ENCODE data around the gene C9orf152.

C9orf152 gene

DNA sequence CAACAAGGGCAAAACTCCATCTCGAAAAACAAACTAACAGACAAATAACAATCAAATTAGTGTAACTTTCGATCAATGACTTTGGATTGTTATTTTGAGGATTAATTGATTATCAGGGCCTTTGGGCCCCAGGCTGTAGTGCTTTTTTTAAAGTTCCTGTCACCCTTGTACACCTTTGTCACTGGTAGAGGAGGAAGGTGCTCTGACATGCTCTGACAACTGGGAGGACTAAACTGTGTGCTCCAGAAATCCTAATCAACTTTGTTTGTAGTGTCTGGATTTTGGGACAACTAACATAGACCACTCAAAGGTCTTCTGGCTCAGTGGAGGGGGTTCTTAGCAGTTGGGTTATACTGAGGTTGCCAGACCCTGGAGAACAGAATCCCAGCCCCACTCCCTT lies 46.5 kb upstream of the C9orf152 start:
- TF ChIP-seq ZNF565 (CRISPR knock-in tag; conservative IDR thresholded peaks at IDR 0.05; ENCODE audit: low read depth) = no peak
- no peak for TF ChIP-seq ZNF8 (CRISPR knock-in tag; IDR thresholded peaks at IDR 0.05)
- TF ChIP-seq ZFP3 (CRISPR knock-in tag; IDR thresholded peaks at IDR 0.05) = no peak
- TF ChIP-seq GLIS3 (CRISPR knock-in tag; IDR thresholded peaks at IDR 0.05) = no peak
- TF ChIP-seq, protein P1, sequence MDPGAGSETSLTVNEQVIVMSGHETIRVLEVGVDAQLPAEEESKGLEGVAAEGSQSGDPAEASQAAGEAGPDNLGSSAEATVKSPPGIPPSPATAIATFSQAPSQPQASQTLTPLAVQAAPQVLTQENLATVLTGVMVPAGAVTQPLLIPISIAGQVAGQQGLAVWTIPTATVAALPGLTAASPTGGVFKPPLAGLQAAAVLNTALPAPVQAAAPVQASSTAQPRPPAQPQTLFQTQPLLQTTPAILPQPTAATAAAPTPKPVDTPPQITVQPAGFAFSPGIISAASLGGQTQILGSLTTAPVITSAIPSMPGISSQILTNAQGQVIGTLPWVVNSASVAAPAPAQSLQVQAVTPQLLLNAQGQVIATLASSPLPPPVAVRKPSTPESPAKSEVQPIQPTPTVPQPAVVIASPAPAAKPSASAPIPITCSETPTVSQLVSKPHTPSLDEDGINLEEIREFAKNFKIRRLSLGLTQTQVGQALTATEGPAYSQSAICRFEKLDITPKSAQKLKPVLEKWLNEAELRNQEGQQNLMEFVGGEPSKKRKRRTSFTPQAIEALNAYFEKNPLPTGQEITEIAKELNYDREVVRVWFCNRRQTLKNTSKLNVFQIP (CRISPR knock-in tag; IDR thresholded peaks at IDR 0.05; ENCODE audit: borderline replicate concordance, low read depth) = no peak
- TF ChIP-seq, protein P2, sequence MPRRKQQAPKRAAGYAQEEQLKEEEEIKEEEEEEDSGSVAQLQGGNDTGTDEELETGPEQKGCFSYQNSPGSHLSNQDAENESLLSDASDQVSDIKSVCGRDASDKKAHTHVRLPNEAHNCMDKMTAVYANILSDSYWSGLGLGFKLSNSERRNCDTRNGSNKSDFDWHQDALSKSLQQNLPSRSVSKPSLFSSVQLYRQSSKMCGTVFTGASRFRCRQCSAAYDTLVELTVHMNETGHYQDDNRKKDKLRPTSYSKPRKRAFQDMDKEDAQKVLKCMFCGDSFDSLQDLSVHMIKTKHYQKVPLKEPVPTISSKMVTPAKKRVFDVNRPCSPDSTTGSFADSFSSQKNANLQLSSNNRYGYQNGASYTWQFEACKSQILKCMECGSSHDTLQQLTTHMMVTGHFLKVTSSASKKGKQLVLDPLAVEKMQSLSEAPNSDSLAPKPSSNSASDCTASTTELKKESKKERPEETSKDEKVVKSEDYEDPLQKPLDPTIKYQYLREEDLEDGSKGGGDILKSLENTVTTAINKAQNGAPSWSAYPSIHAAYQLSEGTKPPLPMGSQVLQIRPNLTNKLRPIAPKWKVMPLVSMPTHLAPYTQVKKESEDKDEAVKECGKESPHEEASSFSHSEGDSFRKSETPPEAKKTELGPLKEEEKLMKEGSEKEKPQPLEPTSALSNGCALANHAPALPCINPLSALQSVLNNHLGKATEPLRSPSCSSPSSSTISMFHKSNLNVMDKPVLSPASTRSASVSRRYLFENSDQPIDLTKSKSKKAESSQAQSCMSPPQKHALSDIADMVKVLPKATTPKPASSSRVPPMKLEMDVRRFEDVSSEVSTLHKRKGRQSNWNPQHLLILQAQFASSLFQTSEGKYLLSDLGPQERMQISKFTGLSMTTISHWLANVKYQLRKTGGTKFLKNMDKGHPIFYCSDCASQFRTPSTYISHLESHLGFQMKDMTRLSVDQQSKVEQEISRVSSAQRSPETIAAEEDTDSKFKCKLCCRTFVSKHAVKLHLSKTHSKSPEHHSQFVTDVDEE (CRISPR knock-in tag; IDR thresholded peaks at IDR 0.05) = no peak
- no peak for TF ChIP-seq ZNF70 (CRISPR knock-in tag; IDR thresholded peaks at IDR 0.05)
- no peak for TF ChIP-seq ZC3H10 (CRISPR knock-in tag; IDR thresholded peaks at IDR 0.05)
- no peak for TF ChIP-seq ISL1 (CRISPR knock-in tag; IDR thresholded peaks at IDR 0.05)
- TF ChIP-seq, protein P3, sequence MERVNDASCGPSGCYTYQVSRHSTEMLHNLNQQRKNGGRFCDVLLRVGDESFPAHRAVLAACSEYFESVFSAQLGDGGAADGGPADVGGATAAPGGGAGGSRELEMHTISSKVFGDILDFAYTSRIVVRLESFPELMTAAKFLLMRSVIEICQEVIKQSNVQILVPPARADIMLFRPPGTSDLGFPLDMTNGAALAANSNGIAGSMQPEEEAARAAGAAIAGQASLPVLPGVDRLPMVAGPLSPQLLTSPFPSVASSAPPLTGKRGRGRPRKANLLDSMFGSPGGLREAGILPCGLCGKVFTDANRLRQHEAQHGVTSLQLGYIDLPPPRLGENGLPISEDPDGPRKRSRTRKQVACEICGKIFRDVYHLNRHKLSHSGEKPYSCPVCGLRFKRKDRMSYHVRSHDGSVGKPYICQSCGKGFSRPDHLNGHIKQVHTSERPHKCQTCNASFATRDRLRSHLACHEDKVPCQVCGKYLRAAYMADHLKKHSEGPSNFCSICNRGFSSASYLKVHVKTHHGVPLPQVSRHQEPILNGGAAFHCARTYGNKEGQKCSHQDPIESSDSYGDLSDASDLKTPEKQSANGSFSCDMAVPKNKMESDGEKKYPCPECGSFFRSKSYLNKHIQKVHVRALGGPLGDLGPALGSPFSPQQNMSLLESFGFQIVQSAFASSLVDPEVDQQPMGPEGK (CRISPR knock-in tag; IDR thresholded peaks at IDR 0.05; ENCODE audit: borderline replicate concordance) = no peak
- no peak for TF ChIP-seq SNAI2 (CRISPR knock-in tag; IDR thresholded peaks at IDR 0.05)
- TF ChIP-seq CSDC2 (CRISPR knock-in tag; IDR thresholded peaks at IDR 0.05) = no peak
- no peak for TF ChIP-seq TCF4 (CRISPR knock-in tag; IDR thresholded peaks at IDR 0.05; ENCODE audit: borderline replicate concordance)
- TF ChIP-seq ARNTL (CRISPR knock-in tag; IDR thresholded peaks at IDR 0.05; ENCODE audit: borderline replicate concordance, low read depth) = no peak
- TF ChIP-seq PPARA (CRISPR knock-in tag; IDR thresholded peaks at IDR 0.05; ENCODE audit: borderline replicate concordance) = no peak
- TF ChIP-seq, protein P4, sequence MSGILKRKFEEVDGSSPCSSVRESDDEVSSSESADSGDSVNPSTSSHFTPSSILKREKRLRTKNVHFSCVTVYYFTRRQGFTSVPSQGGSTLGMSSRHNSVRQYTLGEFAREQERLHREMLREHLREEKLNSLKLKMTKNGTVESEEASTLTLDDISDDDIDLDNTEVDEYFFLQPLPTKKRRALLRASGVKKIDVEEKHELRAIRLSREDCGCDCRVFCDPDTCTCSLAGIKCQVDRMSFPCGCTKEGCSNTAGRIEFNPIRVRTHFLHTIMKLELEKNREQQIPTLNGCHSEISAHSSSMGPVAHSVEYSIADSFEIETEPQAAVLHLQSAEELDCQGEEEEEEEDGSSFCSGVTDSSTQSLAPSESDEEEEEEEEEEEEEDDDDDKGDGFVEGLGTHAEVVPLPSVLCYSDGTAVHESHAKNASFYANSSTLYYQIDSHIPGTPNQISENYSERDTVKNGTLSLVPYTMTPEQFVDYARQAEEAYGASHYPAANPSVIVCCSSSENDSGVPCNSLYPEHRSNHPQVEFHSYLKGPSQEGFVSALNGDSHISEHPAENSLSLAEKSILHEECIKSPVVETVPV (CRISPR knock-in tag; IDR thresholded peaks at IDR 0.05) = no peak
- TF ChIP-seq BACH2 (CRISPR knock-in tag; IDR thresholded peaks at IDR 0.05; ENCODE audit: borderline replicate concordance) = no peak
- ATAC-seq = no peak

DNA sequence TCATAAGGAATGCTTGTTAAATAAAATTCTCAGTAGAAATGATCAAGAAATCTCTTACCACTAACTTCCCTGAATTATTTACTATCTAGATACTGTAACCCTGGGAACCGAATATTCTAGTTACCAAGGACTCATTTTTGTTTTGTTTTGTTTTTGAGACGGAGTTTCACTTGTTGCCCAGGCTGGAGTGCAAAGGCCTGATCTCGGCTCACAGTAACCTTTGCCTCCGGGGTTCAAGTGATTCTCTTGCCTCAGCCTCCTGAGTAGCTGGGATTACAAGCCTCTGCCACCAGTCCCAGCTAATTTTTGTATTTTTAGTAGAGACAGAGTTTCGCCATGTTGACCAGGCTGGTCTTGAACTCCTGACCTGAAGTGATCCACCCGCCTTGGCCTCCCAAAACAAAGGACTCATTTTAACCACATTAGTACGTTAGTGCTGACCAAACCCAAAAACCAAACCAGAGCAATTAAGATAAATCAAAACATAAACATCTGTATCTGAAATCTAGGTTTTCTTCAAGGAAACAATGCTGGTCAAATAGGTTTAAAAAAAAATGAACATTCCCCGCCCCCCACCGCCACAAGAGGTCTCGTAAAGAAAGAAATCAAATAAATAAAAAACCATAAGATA lies 44.7 kb upstream of the C9orf152 start:
- ATAC-seq = no peak
- no peak for TF ChIP-seq RARB (CRISPR knock-in tag; IDR thresholded peaks at IDR 0.05)
- TF ChIP-seq ARNTL (CRISPR knock-in tag; IDR thresholded peaks at IDR 0.05; ENCODE audit: borderline replicate concordance, low read depth) = no peak
- TF ChIP-seq, protein P4 (CRISPR knock-in tag; IDR thresholded peaks at IDR 0.05) = no peak
- TF ChIP-seq TOX (CRISPR knock-in tag; IDR thresholded peaks at IDR 0.05; ENCODE audit: borderline replicate concordance) = no peak
- no peak for TF ChIP-seq ZFP30 (CRISPR knock-in tag; IDR thresholded peaks at IDR 0.05)
- no peak for TF ChIP-seq SNAI2 (CRISPR knock-in tag; IDR thresholded peaks at IDR 0.05)
- TF ChIP-seq, protein P2 (CRISPR knock-in tag; IDR thresholded peaks at IDR 0.05) = no peak
- TF ChIP-seq OSR1 (CRISPR knock-in tag; IDR thresholded peaks at IDR 0.05) = no peak
- no peak for TF ChIP-seq ZFP3 (CRISPR knock-in tag; IDR thresholded peaks at IDR 0.05)
- TF ChIP-seq, protein P5, sequence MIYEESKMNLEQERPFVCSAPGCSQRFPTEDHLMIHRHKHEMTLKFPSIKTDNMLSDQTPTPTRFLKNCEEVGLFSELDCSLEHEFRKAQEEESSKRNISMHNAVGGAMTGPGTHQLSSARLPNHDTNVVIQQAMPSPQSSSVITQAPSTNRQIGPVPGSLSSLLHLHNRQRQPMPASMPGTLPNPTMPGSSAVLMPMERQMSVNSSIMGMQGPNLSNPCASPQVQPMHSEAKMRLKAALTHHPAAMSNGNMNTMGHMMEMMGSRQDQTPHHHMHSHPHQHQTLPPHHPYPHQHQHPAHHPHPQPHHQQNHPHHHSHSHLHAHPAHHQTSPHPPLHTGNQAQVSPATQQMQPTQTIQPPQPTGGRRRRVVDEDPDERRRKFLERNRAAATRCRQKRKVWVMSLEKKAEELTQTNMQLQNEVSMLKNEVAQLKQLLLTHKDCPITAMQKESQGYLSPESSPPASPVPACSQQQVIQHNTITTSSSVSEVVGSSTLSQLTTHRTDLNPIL (CRISPR knock-in tag; IDR thresholded peaks at IDR 0.05; ENCODE audit: low read depth) = no peak
- TF ChIP-seq, protein P1 (CRISPR knock-in tag; IDR thresholded peaks at IDR 0.05; ENCODE audit: borderline replicate concordance, low read depth) = no peak
- TF ChIP-seq TCF4 (CRISPR knock-in tag; IDR thresholded peaks at IDR 0.05; ENCODE audit: borderline replicate concordance) = no peak
- no peak for TF ChIP-seq GLIS3 (CRISPR knock-in tag; IDR thresholded peaks at IDR 0.05)
- no peak for TF ChIP-seq ZNF565 (CRISPR knock-in tag; conservative IDR thresholded peaks at IDR 0.05; ENCODE audit: low read depth)
- TF ChIP-seq ZNF8 (CRISPR knock-in tag; IDR thresholded peaks at IDR 0.05) = no peak
- TF ChIP-seq CSDC2 (CRISPR knock-in tag; IDR thresholded peaks at IDR 0.05) = no peak
- no peak for TF ChIP-seq PPARA (CRISPR knock-in tag; IDR thresholded peaks at IDR 0.05; ENCODE audit: borderline replicate concordance)
- no peak for TF ChIP-seq ZC3H10 (CRISPR knock-in tag; IDR thresholded peaks at IDR 0.05)

Data from SK-N-SH treated with all-trans-retinoic acid at 6 μM for 48 hours (cell line).